AG20443 (cell line): ENCODE data around the gene EMC1.
"Not testable (repeated sequence)": the region's sequence is repeated elsewhere in the genome, so short reads cannot be mapped to it uniquely, and the experiment has no call there.

Source experiments
- DNase-seq: peaks from one replicate; pipeline ENCODE4 v3.0.0; 2012; ENCODE audit warnings: low spot score, mixed read lengths

The EMC1 gene

GRCh38 chr1:19251305-19252196 lies at the start of gene EMC1, which contains the start of gene MRTO4:
TSS of gene EMC1 (minus strand) at chr1:19251524. CDS start at chr1:19251509, 15 bp downstream.
TSS of gene MRTO4 (plus strand) at chr1:19251805. CDS start at chr1:19251836, 31 bp downstream.
- DNase-seq = peak; percentile 96

GRCh38 chr1:19300211-19300610 lies 48.9 kb upstream of the EMC1 start:
- DNase-seq = no peak

- DNase-seq = no peak
These were observed 43.3 kb upstream of the EMC1 start for GRCh38 chr1:19294638-19295037.

- DNase-seq = no peak
These were observed 37.9 kb upstream of the EMC1 start for GRCh38 chr1:19289244-19289643.

- peak; percentile 83 for DNase-seq
These were observed 37.3 kb upstream of the EMC1 start, which contains the start of gene AKR7A3 for GRCh38 chr1:19288324-19289241. TSS of gene AKR7A3 (minus strand) at chr1:19288770. CDS start at chr1:19288709, 61 bp downstream.

GRCh38 chr1:19287436-19288185 lies 36.3 kb upstream of the EMC1 start:
- no peak for DNase-seq

GRCh38 chr1:19285807-19286206 lies 34.5 kb upstream of the EMC1 start:
- not testable (repeated sequence) for DNase-seq

GRCh38 chr1:19285366-19285765 lies 34.0 kb upstream of the EMC1 start:
- not testable (repeated sequence) for DNase-seq

- DNase-seq = no peak
These were observed 33.6 kb upstream of the EMC1 start for GRCh38 chr1:19284881-19285280.

- no peak for DNase-seq
These were observed 32.6 kb upstream of the EMC1 start for GRCh38 chr1:19283891-19284290.

GRCh38 chr1:19274636-19275035 lies 23.3 kb upstream of the EMC1 start:
- no peak for DNase-seq

GRCh38 chr1:19273844-19274531 lies 22.7 kb upstream of the EMC1 start:
- not testable (repeated sequence) for DNase-seq

- DNase-seq = no peak
These were observed 22.0 kb upstream of the EMC1 start for GRCh38 chr1:19273106-19273843.

GRCh38 chr1:19272064-19272463 lies 20.7 kb upstream of the EMC1 start:
- DNase-seq = no peak

- not testable (repeated sequence) for DNase-seq
These were observed 19.0 kb upstream of the EMC1 start for GRCh38 chr1:19270343-19270730.

GRCh38 chr1:19269427-19270342 lies 18.4 kb upstream of the EMC1 start:
- not testable (repeated sequence) for DNase-seq

GRCh38 chr1:19268445-19268844 lies 17.1 kb upstream of the EMC1 start:
- DNase-seq = no peak

- DNase-seq = no peak
These were observed 11.4 kb upstream of the EMC1 start for GRCh38 chr1:19262744-19263143.

- DNase-seq = no peak
These were observed 10.7 kb upstream of the EMC1 start for GRCh38 chr1:19262047-19262446.
